GM23338 (cell line): ENCODE results near the gene EPB41L5. TPM values are rescaled to one million over a fixed set of nuclear protein-coding genes. Genes with fewer than 3 reads are reported as not detected.
"Not testable (repeated sequence)": the region's sequence is repeated elsewhere in the genome, so short reads cannot be mapped to it uniquely, and the experiment has no call there.

Experiments
- ATAC-seq: fragments of 200-7000 bp; cut with Tn5 transposase; 3 replicates; pipeline ENCODE4 v1.9.1; 2020
- DNase-seq: peaks from one replicate; pipeline ENCODE4 v3.0.0-alpha.2; 2015; ENCODE audit warnings: low spot score
- H2AFZ ChIP-seq: fragments of 200-600 bp; sonication (generic); 2 replicates; pipeline ENCODE4 v1.8.0; 2016; ENCODE audit warnings: antibody characterized with exemption, mild to moderate bottlenecking, moderate library complexity
- H3F3A ChIP-seq: fragments of 200-600 bp; sonication (generic); replicated peaks from 2 replicates; pipeline ENCODE4 v1.8.0; 2017; ENCODE audit warnings: antibody characterized with exemption, mixed run types, low read depth
- H3K27ac ChIP-seq: fragments of 200-600 bp; sonication (generic); 2 replicates; pipeline ENCODE4 v1.6.1; 2016; ENCODE audit warnings: low read depth
- H3K27me3 ChIP-seq: fragments of 200-600 bp; sonication (generic); 2 replicates; pipeline ENCODE4 v1.8.0; 2016; ENCODE audit warnings: mild to moderate bottlenecking, mixed run types, moderate library complexity; ENCODE audit not compliant: insufficient read depth
- H3K36me3 ChIP-seq: fragments of 200-600 bp; sonication (generic); 2 replicates; pipeline ENCODE4 v1.8.0; 2016; ENCODE audit warnings: mild to moderate bottlenecking; ENCODE audit not compliant: insufficient read depth
- H3K4me1 ChIP-seq: fragments of 200-600 bp; sonication (generic); 2 replicates; pipeline ENCODE4 v1.8.0; 2016; ENCODE audit warnings: mild to moderate bottlenecking, moderate library complexity; ENCODE audit not compliant: insufficient read depth
- H3K4me2 ChIP-seq: fragments of 200-600 bp; sonication (generic); 2 replicates; pipeline ENCODE4 v1.7.1; 2017; ENCODE audit warnings: mixed run types
- H3K4me3 ChIP-seq: fragments of 200-600 bp; sonication (generic); 2 replicates; pipeline ENCODE4 v1.6.1; 2016; ENCODE audit warnings: mixed run types
- H3K79me2 ChIP-seq: fragments of 200-600 bp; sonication (generic); replicated peaks from 2 replicates; pipeline ENCODE4 v1.8.0; 2017; ENCODE audit warnings: mild to moderate bottlenecking; ENCODE audit not compliant: insufficient read depth
- H3K9me2 ChIP-seq: fragments of 200-600 bp; sonication (generic); 2 replicates; pipeline ENCODE4 v1.8.0; 2017; ENCODE audit not compliant: insufficient read depth
- H4K20me1 ChIP-seq: fragments of 200-600 bp; sonication (generic); replicated peaks from 2 replicates; pipeline ENCODE4 v1.8.0; 2017; ENCODE audit warnings: mild to moderate bottlenecking; ENCODE audit not compliant: insufficient read depth
- H3K27ac Mint-ChIP-seq: 2 replicates; pipeline ENCODE4 v1.8.0; 2020; ENCODE audit warnings: inconsistent platforms, mild to moderate bottlenecking, moderate library complexity, mixed read lengths
- H3K27me3 Mint-ChIP-seq: 3 replicates; pipeline ENCODE4 v1.8.0; 2022; ENCODE audit warnings: low read depth, mild to moderate bottlenecking, moderate library complexity, mixed read lengths, inconsistent platforms; ENCODE audit not compliant: insufficient read depth, poor library complexity
- H3K36me3 Mint-ChIP-seq: 3 replicates; pipeline ENCODE4 v1.8.0; 2021; ENCODE audit warnings: low read depth, mild to moderate bottlenecking, inconsistent platforms, moderate library complexity, mixed read lengths
- H3K4me1 Mint-ChIP-seq: 3 replicates; pipeline ENCODE4 v1.8.0; 2020; ENCODE audit warnings: mild to moderate bottlenecking, inconsistent platforms, mixed read lengths
- H3K4me3 Mint-ChIP-seq: 3 replicates; pipeline ENCODE4 v1.8.0; 2021; ENCODE audit warnings: moderate library complexity, mild to moderate bottlenecking, inconsistent platforms, mixed read lengths
- H3K9me3 Mint-ChIP-seq: 3 replicates; pipeline ENCODE4 v1.8.0; 2020; ENCODE audit warnings: moderate library complexity, mild to moderate bottlenecking, inconsistent platforms, mixed read lengths
- CREB1 ChIP-seq: fragments of 250-450 bp; sonication (Bioruptor Pico); IDR thresholded peaks from 2 replicates; pipeline ENCODE4 v1.5.0; 2020; ENCODE audit warnings: low read depth, mild to moderate bottlenecking, moderate library complexity
- JUNB ChIP-seq: IDR thresholded peaks from one replicate; pipeline ENCODE4 v1.6.1; 2016; ENCODE audit warnings: antibody characterized with exemption; ENCODE audit not compliant: unreplicated experiment
- NANOG ChIP-seq: IDR thresholded peaks from 2 replicates; pipeline ENCODE4 v1.6.1; 2016; ENCODE audit warnings: antibody characterized with exemption, borderline replicate concordance
- POLR2AphosphoS5 ChIP-seq: IDR thresholded peaks from 2 replicates; pipeline ENCODE4 v1.6.1; 2016; ENCODE audit warnings: antibody characterized with exemption, low read depth
- ZNF114 ChIP-seq: fragments of 250-450 bp; sonication (Bioruptor Pico); IDR thresholded peaks from 2 replicates; pipeline ENCODE4 v1.5.0; 2020; ENCODE audit warnings: mild to moderate bottlenecking, moderate library complexity
- polyA plus RNA-seq: library from polyadenylated mRNA; unstranded; fragments of >200 nt; fragmentation: Nextera tagmentation; extraction: Ambion mirVana; gene quantifications from 2 replicates; pipeline ENCODE4 v1.2.1, GENCODE V29; 2016
- total RNA-seq: library from RNA; depleted of rRNA; stranded (reverse); fragments of >200 nt; shearing (Covaris generic); gene quantifications from 2 replicates; pipeline ENCODE4 v1.2.3, GENCODE V29; 2014
- TF ChIP-seq, protein P1 (sequence below), 2 experiments: fragments of 200-600 bp in 1 of 2; sonication (generic) in 1 of 2; conservative IDR thresholded peaks; 2 replicates each; pipeline versions ENCODE4 v1.5.1 to v1.6.1; 2016 to 2017; ENCODE audit warnings: antibody characterized with exemption in 2 of 2, low read depth in 2 of 2, mild to moderate bottlenecking in 2 of 2, moderate library complexity in 1 of 2
- TF ChIP-seq, protein P2 (sequence below): fragments of 250-450 bp; sonication (Bioruptor Pico); IDR thresholded peaks from 2 replicates; pipeline ENCODE4 v1.5.0; 2020; ENCODE audit warnings: mild to moderate bottlenecking, moderate library complexity

The EPB41L5 gene
- total and polyA plus RNA-seq, 2 experiments from 2014 or later, result 15.5 to 35.4 TPM

DNA sequence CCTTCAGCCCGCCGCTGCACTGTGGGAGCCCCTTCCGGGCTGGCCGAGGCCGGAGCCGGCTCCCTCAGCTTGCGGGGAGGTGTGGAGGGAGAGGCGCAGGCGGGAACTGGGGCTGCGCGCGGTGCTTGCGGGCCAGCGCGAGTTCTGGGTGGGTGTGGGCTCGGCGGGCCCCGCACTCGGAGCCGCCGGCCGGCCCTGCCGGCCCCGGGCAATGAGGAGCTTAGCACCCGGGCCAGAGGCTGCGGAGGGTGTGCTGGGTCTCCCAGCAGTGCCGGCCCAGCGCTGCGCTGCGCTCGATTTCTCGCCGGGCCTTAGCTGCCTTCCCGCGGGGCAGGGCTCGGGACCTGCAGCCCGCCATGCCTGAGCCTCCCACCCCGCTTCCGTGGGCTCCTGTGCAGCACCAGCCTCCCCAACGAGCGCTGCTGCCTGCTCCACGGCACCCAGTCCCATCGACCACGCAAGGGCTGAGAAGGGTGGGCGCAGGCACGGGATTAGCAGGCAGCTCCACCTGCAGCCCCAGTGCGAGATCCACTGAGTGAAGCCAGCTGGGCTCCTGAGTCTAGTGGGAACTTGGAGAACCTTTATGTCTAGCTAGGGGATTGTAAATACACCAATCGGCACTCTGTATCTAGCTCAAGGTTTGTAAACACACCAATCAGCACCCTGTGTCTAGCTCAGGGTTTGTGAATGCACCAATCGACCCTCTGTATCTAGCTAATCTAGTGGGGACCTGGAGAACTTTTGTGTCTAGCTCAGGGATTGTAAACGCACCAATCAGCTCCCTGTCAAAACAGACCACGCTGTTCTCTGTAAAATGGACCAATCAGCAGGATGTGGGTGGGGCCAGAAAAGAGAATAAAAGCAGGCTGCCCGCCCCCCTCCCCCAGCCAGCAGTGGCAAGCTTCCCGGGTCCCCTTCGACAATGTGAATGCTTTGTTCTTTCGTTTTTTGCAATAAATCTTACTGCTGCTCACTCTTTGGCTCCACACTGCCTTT is 15.7 kb upstream of the EPB41L5 start:
- Histone ChIP-seq H3K4me2 (peak overlapping the region; percentile 70), H3K4me3 (peak overlapping the region; percentile 52), H2AFZ (peak overlapping the region; percentile 85; the same call in 1 of the 2 replicates)
- not testable (repeated sequence) for H3K27me3 Mint-ChIP-seq, H3K79me2 ChIP-seq, H3K4me1 ChIP-seq, H3K9me2 ChIP-seq, H3K27ac ChIP-seq, H3K36me3 Mint-ChIP-seq, H3F3A ChIP-seq, H3K27me3 ChIP-seq, H3K27ac Mint-ChIP-seq, H4K20me1 ChIP-seq, H3K4me1 Mint-ChIP-seq, H3K4me3 Mint-ChIP-seq, H3K36me3 ChIP-seq, H3K9me3 Mint-ChIP-seq
- TF ChIP-seq POLR2AphosphoS5, result 0 out of 2 replicates have a peak, but pooled peaks have one; percentile 36
- TF ChIP-seq, protein P1, sequence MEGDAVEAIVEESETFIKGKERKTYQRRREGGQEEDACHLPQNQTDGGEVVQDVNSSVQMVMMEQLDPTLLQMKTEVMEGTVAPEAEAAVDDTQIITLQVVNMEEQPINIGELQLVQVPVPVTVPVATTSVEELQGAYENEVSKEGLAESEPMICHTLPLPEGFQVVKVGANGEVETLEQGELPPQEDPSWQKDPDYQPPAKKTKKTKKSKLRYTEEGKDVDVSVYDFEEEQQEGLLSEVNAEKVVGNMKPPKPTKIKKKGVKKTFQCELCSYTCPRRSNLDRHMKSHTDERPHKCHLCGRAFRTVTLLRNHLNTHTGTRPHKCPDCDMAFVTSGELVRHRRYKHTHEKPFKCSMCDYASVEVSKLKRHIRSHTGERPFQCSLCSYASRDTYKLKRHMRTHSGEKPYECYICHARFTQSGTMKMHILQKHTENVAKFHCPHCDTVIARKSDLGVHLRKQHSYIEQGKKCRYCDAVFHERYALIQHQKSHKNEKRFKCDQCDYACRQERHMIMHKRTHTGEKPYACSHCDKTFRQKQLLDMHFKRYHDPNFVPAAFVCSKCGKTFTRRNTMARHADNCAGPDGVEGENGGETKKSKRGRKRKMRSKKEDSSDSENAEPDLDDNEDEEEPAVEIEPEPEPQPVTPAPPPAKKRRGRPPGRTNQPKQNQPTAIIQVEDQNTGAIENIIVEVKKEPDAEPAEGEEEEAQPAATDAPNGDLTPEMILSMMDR (conservative IDR thresholded peaks at IDR 0.05; ENCODE audit: low read depth in 2 of 2), result 0 out of 4 replicates have a peak, but pooled peaks of 1 of the 2 experiments have one; percentile 9
- peak; percentile 56; the same call in 2 of the 3 replicates for ATAC-seq
- DNase-seq, result peak; percentile 42

DNA sequence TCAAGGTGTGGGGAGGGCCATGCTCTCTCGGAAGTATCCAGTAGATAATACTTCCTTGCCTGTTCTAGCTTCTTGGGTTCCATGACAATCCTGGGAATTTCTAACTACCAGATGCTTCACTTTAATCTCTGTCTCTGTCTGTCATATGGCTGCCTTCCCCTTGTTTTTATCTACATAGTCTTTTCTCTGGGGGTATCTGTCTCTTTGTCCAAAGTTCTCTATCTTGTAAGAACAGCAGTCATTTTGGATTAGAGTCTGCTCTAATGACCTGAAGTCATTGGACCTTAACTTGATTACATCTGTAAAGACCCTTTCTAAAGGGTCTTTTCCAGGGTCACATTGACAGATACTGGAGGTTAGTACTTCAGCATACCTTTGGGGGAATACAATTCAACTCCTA is 11.4 kb upstream of the EPB41L5 start:
- H3K36me3 ChIP-seq, result no peaks in the 10 kb centered on the region
- no peak overlapping the region for H2AFZ ChIP-seq
- H3K79me2 ChIP-seq, result no peaks in the 10 kb centered on the region
- no peak for TF ChIP-seq ZNF114 (CRISPR knock-in tag)
- TF ChIP-seq, protein P2, sequence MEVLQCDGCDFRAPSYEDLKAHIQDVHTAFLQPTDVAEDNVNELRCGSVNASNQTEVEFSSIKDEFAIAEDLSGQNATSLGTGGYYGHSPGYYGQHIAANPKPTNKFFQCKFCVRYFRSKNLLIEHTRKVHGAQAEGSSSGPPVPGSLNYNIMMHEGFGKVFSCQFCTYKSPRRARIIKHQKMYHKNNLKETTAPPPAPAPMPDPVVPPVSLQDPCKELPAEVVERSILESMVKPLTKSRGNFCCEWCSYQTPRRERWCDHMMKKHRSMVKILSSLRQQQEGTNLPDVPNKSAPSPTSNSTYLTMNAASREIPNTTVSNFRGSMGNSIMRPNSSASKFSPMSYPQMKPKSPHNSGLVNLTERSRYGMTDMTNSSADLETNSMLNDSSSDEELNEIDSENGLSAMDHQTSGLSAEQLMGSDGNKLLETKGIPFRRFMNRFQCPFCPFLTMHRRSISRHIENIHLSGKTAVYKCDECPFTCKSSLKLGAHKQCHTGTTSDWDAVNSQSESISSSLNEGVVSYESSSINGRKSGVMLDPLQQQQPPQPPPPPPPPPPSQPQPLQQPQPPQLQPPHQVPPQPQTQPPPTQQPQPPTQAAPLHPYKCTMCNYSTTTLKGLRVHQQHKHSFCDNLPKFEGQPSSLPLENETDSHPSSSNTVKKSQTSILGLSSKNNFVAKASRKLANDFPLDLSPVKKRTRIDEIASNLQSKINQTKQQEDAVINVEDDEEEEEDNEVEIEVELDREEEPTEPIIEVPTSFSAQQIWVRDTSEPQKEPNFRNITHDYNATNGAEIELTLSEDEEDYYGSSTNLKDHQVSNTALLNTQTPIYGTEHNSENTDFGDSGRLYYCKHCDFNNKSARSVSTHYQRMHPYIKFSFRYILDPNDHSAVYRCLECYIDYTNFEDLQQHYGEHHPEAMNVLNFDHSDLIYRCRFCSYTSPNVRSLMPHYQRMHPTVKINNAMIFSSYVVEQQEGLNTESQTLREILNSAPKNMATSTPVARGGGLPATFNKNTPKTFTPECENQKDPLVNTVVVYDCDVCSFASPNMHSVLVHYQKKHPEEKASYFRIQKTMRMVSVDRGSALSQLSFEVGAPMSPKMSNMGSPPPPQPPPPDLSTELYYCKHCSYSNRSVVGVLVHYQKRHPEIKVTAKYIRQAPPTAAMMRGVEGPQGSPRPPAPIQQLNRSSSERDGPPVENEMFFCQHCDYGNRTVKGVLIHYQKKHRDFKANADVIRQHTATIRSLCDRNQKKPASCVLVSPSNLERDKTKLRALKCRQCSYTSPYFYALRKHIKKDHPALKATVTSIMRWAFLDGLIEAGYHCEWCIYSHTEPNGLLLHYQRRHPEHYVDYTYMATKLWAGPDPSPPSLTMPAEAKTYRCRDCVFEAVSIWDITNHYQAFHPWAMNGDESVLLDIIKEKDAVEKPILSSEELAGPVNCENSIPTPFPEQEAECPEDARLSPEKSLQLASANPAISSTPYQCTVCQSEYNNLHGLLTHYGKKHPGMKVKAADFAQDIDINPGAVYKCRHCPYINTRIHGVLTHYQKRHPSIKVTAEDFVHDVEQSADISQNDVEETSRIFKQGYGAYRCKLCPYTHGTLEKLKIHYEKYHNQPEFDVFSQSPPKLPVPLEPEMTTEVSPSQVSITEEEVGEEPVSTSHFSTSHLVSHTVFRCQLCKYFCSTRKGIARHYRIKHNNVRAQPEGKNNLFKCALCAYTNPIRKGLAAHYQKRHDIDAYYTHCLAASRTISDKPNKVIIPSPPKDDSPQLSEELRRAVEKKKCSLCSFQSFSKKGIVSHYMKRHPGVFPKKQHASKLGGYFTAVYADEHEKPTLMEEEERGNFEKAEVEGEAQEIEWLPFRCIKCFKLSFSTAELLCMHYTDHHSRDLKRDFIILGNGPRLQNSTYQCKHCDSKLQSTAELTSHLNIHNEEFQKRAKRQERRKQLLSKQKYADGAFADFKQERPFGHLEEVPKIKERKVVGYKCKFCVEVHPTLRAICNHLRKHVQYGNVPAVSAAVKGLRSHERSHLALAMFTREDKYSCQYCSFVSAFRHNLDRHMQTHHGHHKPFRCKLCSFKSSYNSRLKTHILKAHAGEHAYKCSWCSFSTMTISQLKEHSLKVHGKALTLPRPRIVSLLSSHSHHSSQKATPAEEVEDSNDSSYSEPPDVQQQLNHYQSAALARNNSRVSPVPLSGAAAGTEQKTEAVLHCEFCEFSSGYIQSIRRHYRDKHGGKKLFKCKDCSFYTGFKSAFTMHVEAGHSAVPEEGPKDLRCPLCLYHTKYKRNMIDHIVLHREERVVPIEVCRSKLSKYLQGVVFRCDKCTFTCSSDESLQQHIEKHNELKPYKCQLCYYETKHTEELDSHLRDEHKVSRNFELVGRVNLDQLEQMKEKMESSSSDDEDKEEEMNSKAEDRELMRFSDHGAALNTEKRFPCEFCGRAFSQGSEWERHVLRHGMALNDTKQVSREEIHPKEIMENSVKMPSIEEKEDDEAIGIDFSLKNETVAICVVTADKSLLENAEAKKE (CRISPR knock-in tag), result no peak
- no peak for TF ChIP-seq CREB1 (CRISPR knock-in tag)
- no peak for TF ChIP-seq POLR2AphosphoS5
- no peak for TF ChIP-seq NANOG
- no peak for TF ChIP-seq JUNB
- TF ChIP-seq, protein P1 (conservative IDR thresholded peaks at IDR 0.05; ENCODE audit: low read depth in 2 of 2), result no peak
- H3K9me3 Mint-ChIP-seq, result no peaks in the 10 kb centered on the region; the same call in 1 of the 3 replicates
- H4K20me1 ChIP-seq, result no peaks in the 10 kb centered on the region
- H3K27me3 Mint-ChIP-seq, result no peaks in the 10 kb centered on the region
- H3K4me1 Mint-ChIP-seq, result peaks cover 5% of the 10 kb centered on the region; the same call in 2 of the 3 replicates
- H3K27ac Mint-ChIP-seq, result no peak overlapping the region
- no peaks in the 10 kb centered on the region for H3K36me3 Mint-ChIP-seq
- no peaks in the 10 kb centered on the region for H3K4me1 ChIP-seq
- DNase-seq (no peak), ATAC-seq (no peak)
- no peaks in the 10 kb centered on the region; the same call in 1 of the 2 replicates for H3K9me2 ChIP-seq
- no peak overlapping the region for H3K4me3 Mint-ChIP-seq
- H3K4me2 ChIP-seq, result no peak overlapping the region
- H3K27me3 ChIP-seq, result peaks cover under 1% of the 10 kb centered on the region; the same call in 1 of the 2 replicates
- no peak overlapping the region for H3K27ac ChIP-seq
- H3K4me3 ChIP-seq, result no peak overlapping the region
- H3F3A ChIP-seq, result no peaks in the 10 kb centered on the region
